Calu3 (cell line): ENCODE results near the gene KLF2. TPM values are rescaled to one million over a fixed set of nuclear protein-coding genes. Genes with fewer than 3 reads are reported as not detected.
A peak's percentile ranks its signal among the peaks of the same experiment; 100 is the strongest.

ENCODE experiments used
- Bru-seq: library from RNA; stranded (reverse); fragments of 400-500 nt; gene quantifications from one replicate; lab custom pipeline; 2021; lab: Mats Ljungman, UMichigan
- BruChase-seq, 2 experiments: library from RNA; stranded (reverse); fragments of 400-500 nt; gene quantifications; one replicate each; lab custom pipeline; 2021; lab: Mats Ljungman, UMichigan
- BruUV-seq: library from RNA; stranded (reverse); fragments of 400-500 nt; replicated peaks from 2 replicates; lab custom pipeline; 2021; lab: Mats Ljungman, UMichigan
- CTCF ChIA-PET: fragments of 300-600 bp; sonication (Branson Sonifier 250); formaldehyde crosslinking; loops from one replicate; lab custom pipeline; 2022; ENCODE audit warnings: antibody characterized with exemption; lab: Charles Lee
- DNase-seq: peaks from one replicate; pipeline ENCODE4 v3.0.0; 2022
- H3K27ac Mint-ChIP-seq: one replicate; pipeline ENCODE4 v1.8.0; 2022; ENCODE audit warnings: mixed read lengths; ENCODE audit not compliant: unreplicated experiment
- H3K27me3 Mint-ChIP-seq: one replicate; pipeline ENCODE4 v1.8.0; 2022; ENCODE audit warnings: mixed read lengths; ENCODE audit not compliant: unreplicated experiment
- H3K36me3 Mint-ChIP-seq: one replicate; pipeline ENCODE4 v1.8.0; 2022; ENCODE audit warnings: mild to moderate bottlenecking, moderate library complexity, mixed read lengths; ENCODE audit not compliant: insufficient read depth, unreplicated experiment
- H3K4me1 Mint-ChIP-seq: one replicate; pipeline ENCODE4 v1.8.0; 2022; ENCODE audit warnings: mild to moderate bottlenecking, low read depth, mixed read lengths; ENCODE audit not compliant: unreplicated experiment
- H3K4me3 Mint-ChIP-seq: one replicate; pipeline ENCODE4 v1.8.0; 2022; ENCODE audit warnings: mild to moderate bottlenecking, low read depth, moderate library complexity, mixed read lengths; ENCODE audit not compliant: unreplicated experiment
- H3K9me3 Mint-ChIP-seq: one replicate; pipeline ENCODE4 v1.8.0; 2022; ENCODE audit warnings: low read depth, mixed read lengths; ENCODE audit not compliant: unreplicated experiment
- intact Hi-C: fragments of 100-400 bp; cut with micrococcal nuclease; formaldehyde crosslinking; loops from one replicate; pipeline ENCODE4 v1.10.0; 2022; ENCODE audit not compliant: unreplicated experiment
- long read RNA-seq: library from polyadenylated mRNA; stranded (forward); transcript quantifications from one replicate; pipeline ENCODE4 v2.0.0, GENCODE V29; 2022
- total RNA-seq: library from RNA; stranded (reverse); gene quantifications from 2 replicates; pipeline ENCODE4 v1.2.3, GENCODE V29; 2022
- TF ChIP-seq, protein P1 (sequence below): fragments of 200-600 bp; IDR thresholded peaks from one replicate; pipeline ENCODE4 v1.8.0; 2022; ENCODE audit warnings: antibody characterized with exemption; ENCODE audit not compliant: unreplicated experiment

Gene KLF2
- total RNA-seq (2.5 and 5.0 TPM in 2 replicates), Bru-seq, nascent RNA (percentile 56 among the genes with signal in this experiment), BruChase-seq, experiment 1, labeled RNA remaining after a 6-hour chase (percentile 36 among the genes with signal in this experiment), BruChase-seq, experiment 2, labeled RNA remaining after a 2-hour chase (percentile 43 among the genes with signal in this experiment)
- long read RNA-seq, partial matches to known transcripts, result 3 of 4 reads
- long read RNA-seq, other reads (novel, unspliced or antisense), result 0 of 4 reads

DNA sequence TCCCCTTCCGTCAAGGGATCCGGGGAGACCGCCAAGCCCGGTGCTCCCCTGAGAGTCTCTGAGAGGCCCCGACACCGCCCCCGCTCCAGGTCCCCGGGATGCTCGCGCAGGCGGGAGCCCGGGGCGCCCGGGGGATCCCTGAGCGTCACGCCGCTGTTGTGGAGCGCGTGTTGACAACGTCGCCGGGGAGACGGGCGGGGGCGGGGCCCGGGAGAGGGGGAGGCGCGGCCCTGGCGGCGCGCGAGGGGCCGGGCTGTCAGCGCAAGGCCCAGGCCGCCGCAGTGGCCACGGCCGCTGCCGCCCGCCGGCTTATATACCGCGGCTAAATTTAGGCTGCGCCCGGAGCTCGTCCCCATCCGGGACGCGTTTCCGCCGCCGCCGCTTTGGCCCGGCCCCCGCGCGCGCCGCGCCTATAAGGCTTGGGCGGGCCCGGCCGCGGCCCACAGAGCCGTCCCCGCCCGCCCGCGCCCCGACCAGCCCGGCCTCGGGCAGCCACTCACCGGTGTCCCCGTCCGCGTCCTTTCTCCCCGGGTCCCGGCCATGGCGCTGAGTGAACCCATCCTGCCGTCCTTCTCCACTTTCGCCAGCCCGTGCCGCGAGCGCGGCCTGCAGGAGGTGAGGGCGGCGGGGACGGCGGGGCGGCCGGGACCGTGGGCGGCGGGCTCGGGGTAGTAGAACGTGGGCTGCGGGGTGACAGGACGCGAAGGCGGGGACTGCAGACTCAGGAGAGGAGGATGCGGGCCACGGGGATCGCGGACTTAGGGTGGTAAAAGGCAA is at the start of gene KLF2:
Gene KLF2, plus strand, starts transcription at position 443 of the 777 bp plus-strand sequence. Its CDS starts 98 bp downstream, at position 541.
- Mint-ChIP-seq H3K27me3 (no peaks in the 10 kb centered on the region), H3K36me3 (peaks cover 16% of the 10 kb centered on the region), H3K4me3 (peak within 1 kb of the TSS; percentile 74), H3K9me3 (no peaks in the 10 kb centered on the region), H3K27ac (no peak within 1 kb of the TSS), H3K4me1 (peaks cover 8% of the 10 kb centered on the region)
- BruUV-seq, result no TSS peak
- intact Hi-C loops, result no loop called here
- TF ChIP-seq, protein P1, sequence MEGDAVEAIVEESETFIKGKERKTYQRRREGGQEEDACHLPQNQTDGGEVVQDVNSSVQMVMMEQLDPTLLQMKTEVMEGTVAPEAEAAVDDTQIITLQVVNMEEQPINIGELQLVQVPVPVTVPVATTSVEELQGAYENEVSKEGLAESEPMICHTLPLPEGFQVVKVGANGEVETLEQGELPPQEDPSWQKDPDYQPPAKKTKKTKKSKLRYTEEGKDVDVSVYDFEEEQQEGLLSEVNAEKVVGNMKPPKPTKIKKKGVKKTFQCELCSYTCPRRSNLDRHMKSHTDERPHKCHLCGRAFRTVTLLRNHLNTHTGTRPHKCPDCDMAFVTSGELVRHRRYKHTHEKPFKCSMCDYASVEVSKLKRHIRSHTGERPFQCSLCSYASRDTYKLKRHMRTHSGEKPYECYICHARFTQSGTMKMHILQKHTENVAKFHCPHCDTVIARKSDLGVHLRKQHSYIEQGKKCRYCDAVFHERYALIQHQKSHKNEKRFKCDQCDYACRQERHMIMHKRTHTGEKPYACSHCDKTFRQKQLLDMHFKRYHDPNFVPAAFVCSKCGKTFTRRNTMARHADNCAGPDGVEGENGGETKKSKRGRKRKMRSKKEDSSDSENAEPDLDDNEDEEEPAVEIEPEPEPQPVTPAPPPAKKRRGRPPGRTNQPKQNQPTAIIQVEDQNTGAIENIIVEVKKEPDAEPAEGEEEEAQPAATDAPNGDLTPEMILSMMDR, result no peak
- CTCF ChIA-PET, result interaction anchor here (1.7 kb wide), 1 partner anchor 59 kb away, joined by 5 read pairs; no protein-coding TSS in a partner anchor
- DNase-seq, result peak; percentile 76

DNA sequence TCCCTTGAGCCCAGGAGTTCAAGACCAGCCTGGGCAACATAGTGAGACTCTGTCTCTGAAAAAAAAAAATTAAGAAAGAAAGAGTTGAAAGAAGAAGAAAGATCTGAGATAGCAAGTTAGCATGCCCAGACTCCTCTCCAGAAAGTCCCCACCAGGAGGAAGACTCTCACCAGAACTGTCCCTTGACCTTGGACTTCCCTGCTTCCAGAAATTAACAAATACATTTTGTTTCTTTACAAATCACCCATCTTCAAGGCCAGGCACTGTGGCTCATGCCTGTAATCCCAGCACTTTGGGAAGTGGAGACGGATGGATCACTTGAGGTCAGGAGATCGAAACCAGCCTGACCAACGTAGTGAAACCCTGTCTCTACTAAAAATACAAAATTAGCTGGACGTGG is 44.3 kb upstream of the KLF2 start:
- H3K4me3 Mint-ChIP-seq, result no peak overlapping the region
- DNase-seq, result no peak
- no peak overlapping the region for H3K27ac Mint-ChIP-seq
- no peaks in the 10 kb centered on the region for H3K9me3 Mint-ChIP-seq
- BruUV-seq, result no TSS peak
- TF ChIP-seq, protein P1, result no peak
- CTCF ChIA-PET, result no interaction called here
- no peaks in the 10 kb centered on the region for H3K36me3 Mint-ChIP-seq
- no peaks in the 10 kb centered on the region for H3K4me1 Mint-ChIP-seq
- intact Hi-C loops, result no loop called here
- no peaks in the 10 kb centered on the region for H3K27me3 Mint-ChIP-seq

DNA sequence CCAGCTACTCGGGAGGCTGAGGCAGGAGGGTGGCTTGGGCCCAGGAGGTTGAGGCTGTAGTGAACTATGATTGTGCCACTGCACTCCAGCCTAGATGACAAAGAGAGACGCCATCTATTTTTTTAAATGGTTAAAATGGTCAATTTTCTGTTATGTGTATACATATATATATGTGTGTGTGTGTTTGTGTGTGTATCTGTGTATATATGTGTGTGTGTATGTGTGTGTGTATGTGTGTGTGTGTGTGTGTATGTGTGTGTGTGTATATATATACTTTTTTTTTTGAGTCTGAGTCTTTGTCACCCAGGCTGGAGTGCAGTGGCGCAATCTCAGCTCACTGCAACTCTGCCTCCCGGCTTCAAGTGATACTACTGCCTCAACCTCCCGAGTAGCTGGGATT is 42.9 kb upstream of the KLF2 start:
- intact Hi-C loops, result no loop called here
- Mint-ChIP-seq H3K36me3 (no peaks in the 10 kb centered on the region), H3K4me3 (no peak overlapping the region)

DNA sequence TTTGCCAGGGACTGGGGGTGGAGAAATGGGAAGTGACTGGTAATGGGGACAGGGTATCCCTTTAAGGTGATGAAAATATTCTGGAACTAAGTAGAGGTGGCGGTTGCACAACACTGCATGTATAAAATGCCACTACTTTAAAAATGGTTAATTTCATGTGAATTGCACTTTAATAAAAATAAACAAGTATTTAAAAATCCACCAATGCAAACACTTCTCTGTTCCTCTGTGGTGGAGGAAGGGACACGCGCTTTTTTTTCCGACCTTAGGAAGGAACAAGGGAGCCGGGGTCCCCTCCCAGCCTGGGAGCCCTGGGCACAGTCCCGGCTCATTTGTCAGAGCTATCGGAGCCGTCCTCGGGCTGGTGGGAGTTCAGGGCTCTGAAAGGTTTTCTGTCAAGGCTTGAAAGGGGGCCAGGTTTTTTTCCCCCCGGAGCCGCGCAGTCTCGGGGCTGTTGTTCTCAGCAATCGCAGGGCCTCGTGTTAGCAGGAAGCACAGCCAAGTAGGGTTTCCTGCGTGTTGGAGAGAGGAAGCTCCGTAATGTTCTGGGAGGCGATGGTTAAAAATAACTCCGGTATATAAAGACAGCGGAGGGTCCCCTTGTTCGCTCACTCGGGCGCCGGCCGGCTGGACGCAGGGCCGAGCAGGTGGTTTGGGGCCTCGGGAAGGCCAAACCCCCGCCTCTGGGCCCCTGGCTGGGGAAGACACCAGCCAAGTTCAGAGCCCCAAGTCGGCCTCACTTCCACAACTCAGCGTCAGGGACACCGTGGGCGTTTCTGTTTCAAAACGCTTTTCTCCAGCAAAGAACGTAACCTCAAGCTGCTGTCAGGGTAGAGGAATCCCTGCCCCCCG is 41.2 kb upstream of the KLF2 start:
- Mint-ChIP-seq H3K4me3 (no peak overlapping the region), H3K27ac (no peak overlapping the region), H3K4me1 (peaks cover 12% of the 10 kb centered on the region), H3K36me3 (no peaks in the 10 kb centered on the region), H3K9me3 (no peaks in the 10 kb centered on the region), H3K27me3 (peaks cover 17% of the 10 kb centered on the region)
- no peak for DNase-seq
- TF ChIP-seq, protein P1, result no peak
- intact Hi-C loops, result no loop called here
- no TSS peak for BruUV-seq
- CTCF ChIA-PET, result no interaction called here

More for the DNA sequence above, 42.9 kb upstream of the KLF2 start:
- no TSS peak for BruUV-seq
- TF ChIP-seq, protein P1, result no peak
- Mint-ChIP-seq H3K9me3 (no peaks in the 10 kb centered on the region), H3K4me1 (peaks cover 5% of the 10 kb centered on the region), H3K27ac (no peak overlapping the region), H3K27me3 (peaks cover 7% of the 10 kb centered on the region)
- DNase-seq, result no peak
- CTCF ChIA-PET, result no interaction called here
